NT2/D1 (cell line): ENCODE measurements around the gene ZFYVE21.

Experiments
- YY1 ChIP-seq: IDR thresholded peaks from 2 replicates; pipeline ENCODE4 v1.6.1; 2011; ENCODE audit not compliant: insufficient read length, insufficient read depth
- ZNF274 ChIP-seq: IDR thresholded peaks from 2 replicates; pipeline ENCODE4 v1.6.1; 2011; ENCODE audit warnings: mild to moderate bottlenecking, low read depth, low read length

DNA sequence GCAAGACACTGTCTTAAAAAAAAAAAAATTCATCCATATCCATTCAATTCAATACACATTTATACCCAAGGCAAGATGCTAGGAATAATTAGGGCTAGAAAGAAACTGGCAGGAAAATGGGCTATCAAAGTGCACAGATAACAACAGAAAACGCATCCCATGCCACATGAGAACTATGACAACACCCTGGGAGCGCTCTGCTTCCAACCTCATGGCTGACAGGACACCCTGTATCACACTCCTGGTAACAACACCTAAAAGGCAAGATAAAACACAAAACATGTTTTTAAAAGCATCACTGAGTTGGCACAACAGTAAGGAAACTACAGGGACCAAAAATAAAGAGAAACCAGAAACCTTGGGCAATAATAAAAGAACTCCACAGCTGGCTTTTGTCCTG is 54.9 kb downstream of the ZFYVE21 start:
- TF ChIP-seq ZNF274, result no peak
- no peak for TF ChIP-seq YY1
